Thyroid gland (tissue), 4 donors: Measurements from ENCODE around the gene ADD1.

Source experiments
- POLR2A ChIP-seq, 2 donors: fragments of 450-650 bp; IDR thresholded peaks; one replicate each; pipeline ENCODE4 v1.6.1; 2017; ENCODE audit warnings: antibody characterized with exemption in 2 of 2, mild to moderate bottlenecking in 2 of 2, moderate library complexity in 1 of 2
- TF ChIP-seq, protein P1 (sequence below), 6 experiments: fragments of 200-600 bp in 3 of 6; fragments of 450-650 bp in 3 of 6; sonication (generic) in 3 of 6; IDR thresholded peaks; one replicate each; pipeline ENCODE4 v1.5.1; 2016 to 2019; ENCODE audit warnings: antibody characterized with exemption in 6 of 6, mild to moderate bottlenecking in 2 of 6, inconsistent platforms in 1 of 6, moderate library complexity in 1 of 6

DNA sequence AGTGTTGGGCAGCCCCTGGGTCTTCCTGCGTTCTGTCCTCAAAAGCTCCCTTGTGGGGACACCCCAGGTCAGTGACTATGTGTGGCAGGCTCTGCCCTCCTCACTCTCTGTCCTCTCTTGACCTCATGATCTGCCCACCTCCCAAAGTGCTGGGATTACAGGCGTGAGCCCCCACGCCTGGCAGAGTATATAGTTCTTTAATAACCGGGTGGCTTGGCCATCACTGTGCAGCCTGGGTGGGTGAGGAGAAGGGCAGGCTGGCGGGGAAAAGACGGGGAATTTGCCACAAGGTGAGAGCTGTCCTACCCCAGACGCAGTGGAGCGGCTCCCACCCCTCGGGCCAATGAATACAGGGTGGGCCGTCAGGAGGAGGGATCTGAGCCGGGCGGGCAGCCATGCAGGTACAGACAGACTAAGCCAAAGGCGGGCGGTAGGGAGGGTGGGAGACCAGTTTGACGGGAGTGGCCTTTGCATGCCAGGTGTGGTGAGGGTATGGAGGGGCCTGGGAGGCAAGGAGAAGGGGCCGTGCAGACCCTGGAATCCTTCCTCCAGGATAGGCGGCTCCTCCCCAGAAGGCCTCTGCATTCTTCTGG lies 48.2 kb upstream of the ADD1 start:
- TF ChIP-seq, protein P1, sequence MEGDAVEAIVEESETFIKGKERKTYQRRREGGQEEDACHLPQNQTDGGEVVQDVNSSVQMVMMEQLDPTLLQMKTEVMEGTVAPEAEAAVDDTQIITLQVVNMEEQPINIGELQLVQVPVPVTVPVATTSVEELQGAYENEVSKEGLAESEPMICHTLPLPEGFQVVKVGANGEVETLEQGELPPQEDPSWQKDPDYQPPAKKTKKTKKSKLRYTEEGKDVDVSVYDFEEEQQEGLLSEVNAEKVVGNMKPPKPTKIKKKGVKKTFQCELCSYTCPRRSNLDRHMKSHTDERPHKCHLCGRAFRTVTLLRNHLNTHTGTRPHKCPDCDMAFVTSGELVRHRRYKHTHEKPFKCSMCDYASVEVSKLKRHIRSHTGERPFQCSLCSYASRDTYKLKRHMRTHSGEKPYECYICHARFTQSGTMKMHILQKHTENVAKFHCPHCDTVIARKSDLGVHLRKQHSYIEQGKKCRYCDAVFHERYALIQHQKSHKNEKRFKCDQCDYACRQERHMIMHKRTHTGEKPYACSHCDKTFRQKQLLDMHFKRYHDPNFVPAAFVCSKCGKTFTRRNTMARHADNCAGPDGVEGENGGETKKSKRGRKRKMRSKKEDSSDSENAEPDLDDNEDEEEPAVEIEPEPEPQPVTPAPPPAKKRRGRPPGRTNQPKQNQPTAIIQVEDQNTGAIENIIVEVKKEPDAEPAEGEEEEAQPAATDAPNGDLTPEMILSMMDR (IDR thresholded peaks at IDR 0.05), result no peak
- no peak for TF ChIP-seq POLR2A (IDR thresholded peaks at IDR 0.05)
